K562 (cell line): Measurements from ENCODE around the gene ATP5F1A. TPM values are rescaled to one million over a fixed set of nuclear protein-coding genes. Genes with fewer than 3 reads are reported as not detected.

Experiments
- ATF7 ChIP-seq: fragments of 450-650 bp; IDR thresholded peaks from 2 replicates; pipeline ENCODE4 v1.7.1; 2014; ENCODE audit warnings: mild to moderate bottlenecking, moderate library complexity
- CEBPB ChIP-seq: fragments of 450-650 bp; IDR thresholded peaks from 2 replicates; pipeline ENCODE4 v1.6.1; 2016; ENCODE audit warnings: missing genetic modification characterization, missing compliant biosample characterization
- CHD1 ChIP-seq: fragments of 200-600 bp; sonication (generic); IDR thresholded peaks from one replicate; pipeline ENCODE4 v1.6.1; 2012; ENCODE audit warnings: mild to moderate bottlenecking, moderate library complexity, low read length, inconsistent platforms
- FOXA1 ChIP-seq: fragments of 450-650 bp; IDR thresholded peaks from 2 replicates; pipeline ENCODE4 v1.6.1; 2016; ENCODE audit warnings: mild to moderate bottlenecking, borderline replicate concordance
- HMG20A ChIP-seq: fragments of 450-650 bp; formaldehyde crosslinking; conservative IDR thresholded peaks from 2 replicates; pipeline ENCODE4 v1.4.0; 2020; ENCODE audit warnings: mild to moderate bottlenecking, mixed read lengths
- IRF2 ChIP-seq: sonication (generic); formaldehyde crosslinking; IDR thresholded peaks from 2 replicates; pipeline ENCODE4 v1.8.1; 2022; ENCODE audit warnings: mild to moderate bottlenecking, missing genetic modification reagents
- MAFK ChIP-seq: IDR thresholded peaks from 2 replicates; pipeline ENCODE4 v1.6.1; 2011; ENCODE audit warnings: low read length, improper control_type of control experiment
- MEIS2 ChIP-seq: fragments of 450-650 bp; IDR thresholded peaks from 2 replicates; pipeline ENCODE4 v1.6.1; 2014; ENCODE audit warnings: mild to moderate bottlenecking; ENCODE audit not compliant: partially characterized antibody
- NCOA4 ChIP-seq: fragments of 450-650 bp; IDR thresholded peaks from 2 replicates; pipeline ENCODE4 v1.6.1; 2018; ENCODE audit warnings: mild to moderate bottlenecking; ENCODE audit not compliant: partially characterized antibody
- OTX1 ChIP-seq: fragments of 450-650 bp; formaldehyde crosslinking; IDR thresholded peaks from 2 replicates; pipeline ENCODE4 v1.4.0; 2022; ENCODE audit warnings: mild to moderate bottlenecking
- POLR2A ChIP-seq: fragments of 450-650 bp; conservative IDR thresholded peaks from 2 replicates; pipeline ENCODE4 v1.6.1; 2016
- POLR2B ChIP-seq: fragments of 450-650 bp; IDR thresholded peaks from 2 replicates; pipeline ENCODE4 v1.6.1; 2018; ENCODE audit warnings: low read depth; ENCODE audit not compliant: partially characterized antibody
- PRMT5 ChIP-seq: sonication (generic); formaldehyde crosslinking; IDR thresholded peaks from 2 replicates; pipeline ENCODE4 v1.5.0; 2020; ENCODE audit warnings: missing genetic modification reagents
- PURB ChIP-seq: sonication (generic); formaldehyde crosslinking; IDR thresholded peaks from 2 replicates; pipeline ENCODE4 v1.9.0; 2021; ENCODE audit warnings: low read depth, mild to moderate bottlenecking, missing genetic modification reagents
- RBM34 ChIP-seq: fragments of 200-400 bp; formaldehyde crosslinking; IDR thresholded peaks from 2 replicates; pipeline ENCODE4 v1.6.1; 2018; ENCODE audit warnings: low read length, borderline replicate concordance; ENCODE audit not compliant: insufficient read depth
- RNF2 ChIP-seq: sonication (generic); IDR thresholded peaks from 2 replicates; pipeline ENCODE4 v1.6.1; 2016
- SUPT5H ChIP-seq: fragments of 450-650 bp; IDR thresholded peaks from 2 replicates; pipeline ENCODE4 v1.6.1; 2016
- XRCC4 ChIP-seq: IDR thresholded peaks from one replicate; pipeline ENCODE4 v1.6.1; 2011; ENCODE audit not compliant: insufficient read depth, insufficient read length; ENCODE audit errors: extremely low read depth
- ZNF124 ChIP-seq: sonication (generic); formaldehyde crosslinking; IDR thresholded peaks from 2 replicates; pipeline ENCODE4 v1.8.1; 2022; ENCODE audit warnings: missing genetic modification reagents
- polyA plus RNA-seq, 8 experiments: library from polyadenylated mRNA; depleted of rRNA in 4 of 8; stranded (reverse) in 5 of 8; unstranded in 3 of 8; fragments of >200 nt; fragmentation: Nextera tagmentation in 2 of 8; fragmentation: Illumina TruSeq in 1 of 8; extraction: Ambion mirVana in 2 of 8; extraction: Trizol in 1 of 8; gene quantifications; 2 replicates each; pipeline versions ENCODE4 v1.2.1 to v1.2.3, GENCODE V29; 2011 to 2014; ENCODE audit warnings: inconsistent platforms in 1 of 8, missing spikeins in 1 of 8
- total RNA-seq, 7 experiments: library from RNA; depleted of rRNA in 6 of 7; stranded (reverse); fragments of >200 nt in 6 of 7; fragmentation: Illumina TruSeq in 2 of 7; extraction: Trizol in 2 of 7; gene quantifications; 2 replicates each; pipeline versions ENCODE4 v1.2.1 to v1.2.3, GENCODE V29; 2011 to 2021; ENCODE audit warnings: low replicate concordance in 1 of 7
- TF ChIP-seq, protein P1 (sequence below): fragments of 250-450 bp; sonication (Bioruptor Pico); IDR thresholded peaks from 2 replicates; pipeline ENCODE4 v1.6.1; 2021; ENCODE audit warnings: mild to moderate bottlenecking
- TF ChIP-seq, protein P2 (sequence below): fragments of 450-650 bp; formaldehyde crosslinking; IDR thresholded peaks from 2 replicates; pipeline ENCODE4 v1.4.0; 2022; ENCODE audit warnings: mild to moderate bottlenecking, moderate library complexity
- TF ChIP-seq, protein P3 (sequence below): sonication (generic); formaldehyde crosslinking; IDR thresholded peaks from 2 replicates; pipeline ENCODE4 v1.8.0; 2022; ENCODE audit warnings: mild to moderate bottlenecking, missing genetic modification reagents
- TF ChIP-seq, protein P4 (sequence below): fragments of 450-650 bp; IDR thresholded peaks from 2 replicates; pipeline ENCODE4 v1.6.1; 2016
- TF ChIP-seq, protein P5 (sequence below): fragments of 450-650 bp; IDR thresholded peaks from 2 replicates; pipeline ENCODE4 v1.6.1; 2016; ENCODE audit warnings: low read depth, mild to moderate bottlenecking, moderate library complexity
- TF ChIP-seq, protein P6 (sequence below): sonication (generic); formaldehyde crosslinking; IDR thresholded peaks from 2 replicates; pipeline ENCODE4 v1.8.1; 2023; ENCODE audit warnings: mild to moderate bottlenecking, missing genetic modification reagents, moderate library complexity

ATP5F1A gene
- total and polyA plus RNA-seq, 9 of the 15 experiments (the other 6 are each of a cell fraction or from before 2014, with no cell fraction given): 377 to 762 (median 490) TPM

DNA sequence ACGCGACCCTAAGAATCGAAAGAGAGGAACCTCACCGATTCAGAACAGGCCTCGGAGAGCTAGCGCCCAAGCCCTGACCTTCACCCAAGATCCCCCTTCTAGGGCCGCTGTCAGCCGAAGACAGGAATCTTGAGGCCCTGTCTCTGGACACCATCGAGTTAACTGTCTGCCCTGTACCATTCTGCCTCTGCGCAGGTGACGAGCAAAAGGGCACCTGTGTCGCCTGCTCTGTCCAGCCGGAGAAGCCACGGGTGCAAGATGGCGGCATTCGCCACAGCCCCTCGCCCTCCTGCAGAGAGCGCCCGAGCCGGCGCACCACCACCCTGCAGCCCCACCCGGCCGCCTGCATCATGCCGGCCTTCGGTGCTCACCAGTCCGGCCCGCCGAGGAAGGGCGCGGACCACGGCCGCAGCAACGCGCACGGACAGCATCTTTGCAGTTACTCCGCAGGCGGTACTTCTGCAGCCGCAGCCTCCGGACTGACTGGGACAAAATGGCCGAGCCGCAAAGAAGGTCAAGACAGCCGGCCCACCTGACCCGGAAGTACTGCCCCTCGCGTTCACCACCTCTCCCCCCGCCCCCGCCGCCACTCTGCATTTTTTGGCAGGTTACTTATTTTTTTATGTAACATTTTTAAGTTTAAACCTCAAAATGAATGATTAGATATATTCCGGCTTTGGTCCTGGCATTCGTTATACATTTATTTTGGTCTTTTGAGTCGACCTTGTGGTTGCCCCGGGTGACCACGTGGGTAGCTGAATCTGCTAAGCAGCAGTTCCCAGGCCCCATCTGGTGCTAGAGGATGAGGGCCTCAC is at the start of gene ATP5F1A (continued):
- TF ChIP-seq, protein P1, sequence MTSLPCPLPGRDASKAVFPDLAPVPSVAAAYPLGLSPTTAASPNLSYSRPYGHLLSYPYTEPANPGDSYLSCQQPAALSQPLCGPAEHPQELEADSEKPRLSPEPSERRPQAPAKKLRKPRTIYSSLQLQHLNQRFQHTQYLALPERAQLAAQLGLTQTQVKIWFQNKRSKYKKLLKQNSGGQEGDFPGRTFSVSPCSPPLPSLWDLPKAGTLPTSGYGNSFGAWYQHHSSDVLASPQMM (CRISPR knock-in tag): no peak
- TF ChIP-seq RBM34: no peak
- TF ChIP-seq, protein P2, sequence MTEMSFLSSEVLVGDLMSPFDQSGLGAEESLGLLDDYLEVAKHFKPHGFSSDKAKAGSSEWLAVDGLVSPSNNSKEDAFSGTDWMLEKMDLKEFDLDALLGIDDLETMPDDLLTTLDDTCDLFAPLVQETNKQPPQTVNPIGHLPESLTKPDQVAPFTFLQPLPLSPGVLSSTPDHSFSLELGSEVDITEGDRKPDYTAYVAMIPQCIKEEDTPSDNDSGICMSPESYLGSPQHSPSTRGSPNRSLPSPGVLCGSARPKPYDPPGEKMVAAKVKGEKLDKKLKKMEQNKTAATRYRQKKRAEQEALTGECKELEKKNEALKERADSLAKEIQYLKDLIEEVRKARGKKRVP (CRISPR knock-in tag): peak; percentile 21; the same call in 1 of the 2 replicates
- TF ChIP-seq, protein P3, sequence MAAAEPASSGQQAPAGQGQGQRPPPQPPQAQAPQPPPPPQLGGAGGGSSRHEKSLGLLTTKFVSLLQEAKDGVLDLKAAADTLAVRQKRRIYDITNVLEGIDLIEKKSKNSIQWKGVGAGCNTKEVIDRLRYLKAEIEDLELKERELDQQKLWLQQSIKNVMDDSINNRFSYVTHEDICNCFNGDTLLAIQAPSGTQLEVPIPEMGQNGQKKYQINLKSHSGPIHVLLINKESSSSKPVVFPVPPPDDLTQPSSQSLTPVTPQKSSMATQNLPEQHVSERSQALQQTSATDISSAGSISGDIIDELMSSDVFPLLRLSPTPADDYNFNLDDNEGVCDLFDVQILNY (CRISPR knock-in tag): 0 out of 2 replicates have a peak, but pooled peaks have one; percentile 37
- peak; percentile 79 for TF ChIP-seq POLR2B
- TF ChIP-seq IRF2 (CRISPR knock-in tag): no peak
- TF ChIP-seq HMG20A (CRISPR knock-in tag): no peak
- TF ChIP-seq SUPT5H: peak; percentile 85
- TF ChIP-seq CEBPB (tag): no peak
- no peak for TF ChIP-seq ZNF124
- TF ChIP-seq RNF2: 0 out of 2 replicates have a peak, but pooled peaks have one; percentile 9
- no peak for TF ChIP-seq MEIS2
- TF ChIP-seq NCOA4: no peak
- TF ChIP-seq, protein P4, sequence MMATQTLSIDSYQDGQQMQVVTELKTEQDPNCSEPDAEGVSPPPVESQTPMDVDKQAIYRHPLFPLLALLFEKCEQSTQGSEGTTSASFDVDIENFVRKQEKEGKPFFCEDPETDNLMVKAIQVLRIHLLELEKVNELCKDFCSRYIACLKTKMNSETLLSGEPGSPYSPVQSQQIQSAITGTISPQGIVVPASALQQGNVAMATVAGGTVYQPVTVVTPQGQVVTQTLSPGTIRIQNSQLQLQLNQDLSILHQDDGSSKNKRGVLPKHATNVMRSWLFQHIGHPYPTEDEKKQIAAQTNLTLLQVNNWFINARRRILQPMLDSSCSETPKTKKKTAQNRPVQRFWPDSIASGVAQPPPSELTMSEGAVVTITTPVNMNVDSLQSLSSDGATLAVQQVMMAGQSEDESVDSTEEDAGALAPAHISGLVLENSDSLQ: no peak
- 0 out of 2 replicates have a peak, but pooled peaks have one; percentile 32 for TF ChIP-seq ATF7
- no peak for TF ChIP-seq PURB (CRISPR knock-in tag)
- no peak for TF ChIP-seq FOXA1
- TF ChIP-seq XRCC4: no peak
- TF ChIP-seq PRMT5 (CRISPR knock-in tag): no peak
- TF ChIP-seq, protein P5, sequence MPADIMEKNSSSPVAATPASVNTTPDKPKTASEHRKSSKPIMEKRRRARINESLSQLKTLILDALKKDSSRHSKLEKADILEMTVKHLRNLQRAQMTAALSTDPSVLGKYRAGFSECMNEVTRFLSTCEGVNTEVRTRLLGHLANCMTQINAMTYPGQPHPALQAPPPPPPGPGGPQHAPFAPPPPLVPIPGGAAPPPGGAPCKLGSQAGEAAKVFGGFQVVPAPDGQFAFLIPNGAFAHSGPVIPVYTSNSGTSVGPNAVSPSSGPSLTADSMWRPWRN: no peak
- TF ChIP-seq, protein P6, sequence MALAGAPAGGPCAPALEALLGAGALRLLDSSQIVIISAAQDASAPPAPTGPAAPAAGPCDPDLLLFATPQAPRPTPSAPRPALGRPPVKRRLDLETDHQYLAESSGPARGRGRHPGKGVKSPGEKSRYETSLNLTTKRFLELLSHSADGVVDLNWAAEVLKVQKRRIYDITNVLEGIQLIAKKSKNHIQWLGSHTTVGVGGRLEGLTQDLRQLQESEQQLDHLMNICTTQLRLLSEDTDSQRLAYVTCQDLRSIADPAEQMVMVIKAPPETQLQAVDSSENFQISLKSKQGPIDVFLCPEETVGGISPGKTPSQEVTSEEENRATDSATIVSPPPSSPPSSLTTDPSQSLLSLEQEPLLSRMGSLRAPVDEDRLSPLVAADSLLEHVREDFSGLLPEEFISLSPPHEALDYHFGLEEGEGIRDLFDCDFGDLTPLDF (CRISPR knock-in tag): no peak
- peak; percentile 86 for TF ChIP-seq POLR2A
- no peak for TF ChIP-seq OTX1 (CRISPR knock-in tag)
- TF ChIP-seq CHD1: no peak
- no peak for TF ChIP-seq MAFK
